Lower leg skin (tissue), 3 donors: ENCODE data around the gene CHL1.

ENCODE experiments used
- POLR2A ChIP-seq, 2 donors: fragments of 450-650 bp; IDR thresholded peaks; one replicate each; pipeline ENCODE4 v1.6.1; 2016 to 2017; ENCODE audit warnings: antibody characterized with exemption in 2 of 2, mild to moderate bottlenecking in 1 of 2, moderate library complexity in 1 of 2
- TF ChIP-seq, protein P1 (sequence below), 3 donors: fragments of 450-650 bp; IDR thresholded peaks; one replicate each; pipeline ENCODE4 v1.5.1; 2016; ENCODE audit warnings: antibody characterized with exemption in 3 of 3, mild to moderate bottlenecking in 3 of 3, moderate library complexity in 2 of 3

DNA sequence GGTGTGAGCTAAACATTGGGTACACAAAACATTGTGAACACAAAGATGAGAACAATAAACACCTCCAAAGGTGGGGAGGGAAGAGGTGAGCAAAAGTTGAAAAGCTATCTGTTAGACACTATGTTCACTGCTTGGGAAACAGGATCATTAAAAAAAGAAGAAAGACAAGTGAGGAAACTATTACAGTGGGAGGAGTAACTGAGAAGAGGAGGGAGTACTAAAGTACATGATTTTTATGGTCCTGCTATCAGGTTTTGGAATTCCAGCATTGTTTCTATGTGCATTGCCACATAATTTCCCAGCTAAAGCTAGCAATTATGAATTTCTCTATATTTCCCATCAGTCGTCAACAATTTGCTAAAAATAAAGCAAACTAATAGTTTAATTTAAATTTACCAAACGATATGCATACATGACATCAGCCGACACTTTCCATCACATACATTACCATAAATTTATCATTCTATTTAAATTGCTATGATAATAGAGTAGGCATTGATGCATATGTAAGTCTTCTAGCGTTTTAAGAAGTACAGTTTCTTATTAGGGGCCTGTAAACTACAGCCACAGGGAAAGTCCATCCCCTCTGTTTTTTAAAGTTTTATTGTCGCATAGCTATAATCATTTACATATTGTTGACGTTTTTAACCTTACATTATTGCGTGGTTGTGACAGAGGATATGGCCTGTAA is 221.8 kb downstream of the CHL1 start:
- TF ChIP-seq, protein P1, sequence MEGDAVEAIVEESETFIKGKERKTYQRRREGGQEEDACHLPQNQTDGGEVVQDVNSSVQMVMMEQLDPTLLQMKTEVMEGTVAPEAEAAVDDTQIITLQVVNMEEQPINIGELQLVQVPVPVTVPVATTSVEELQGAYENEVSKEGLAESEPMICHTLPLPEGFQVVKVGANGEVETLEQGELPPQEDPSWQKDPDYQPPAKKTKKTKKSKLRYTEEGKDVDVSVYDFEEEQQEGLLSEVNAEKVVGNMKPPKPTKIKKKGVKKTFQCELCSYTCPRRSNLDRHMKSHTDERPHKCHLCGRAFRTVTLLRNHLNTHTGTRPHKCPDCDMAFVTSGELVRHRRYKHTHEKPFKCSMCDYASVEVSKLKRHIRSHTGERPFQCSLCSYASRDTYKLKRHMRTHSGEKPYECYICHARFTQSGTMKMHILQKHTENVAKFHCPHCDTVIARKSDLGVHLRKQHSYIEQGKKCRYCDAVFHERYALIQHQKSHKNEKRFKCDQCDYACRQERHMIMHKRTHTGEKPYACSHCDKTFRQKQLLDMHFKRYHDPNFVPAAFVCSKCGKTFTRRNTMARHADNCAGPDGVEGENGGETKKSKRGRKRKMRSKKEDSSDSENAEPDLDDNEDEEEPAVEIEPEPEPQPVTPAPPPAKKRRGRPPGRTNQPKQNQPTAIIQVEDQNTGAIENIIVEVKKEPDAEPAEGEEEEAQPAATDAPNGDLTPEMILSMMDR (IDR thresholded peaks at IDR 0.05), result no peak
- TF ChIP-seq POLR2A (IDR thresholded peaks at IDR 0.05), result no peak
